ENCODE results near the gene ATP1A3. TPM values are rescaled to one million over a fixed set of nuclear protein-coding genes. Genes with fewer than 3 reads are reported as not detected.

ATP1A3 gene
- total RNA-seq, 1 experiment from 2014 or later = 4.0 TPM

DNA sequence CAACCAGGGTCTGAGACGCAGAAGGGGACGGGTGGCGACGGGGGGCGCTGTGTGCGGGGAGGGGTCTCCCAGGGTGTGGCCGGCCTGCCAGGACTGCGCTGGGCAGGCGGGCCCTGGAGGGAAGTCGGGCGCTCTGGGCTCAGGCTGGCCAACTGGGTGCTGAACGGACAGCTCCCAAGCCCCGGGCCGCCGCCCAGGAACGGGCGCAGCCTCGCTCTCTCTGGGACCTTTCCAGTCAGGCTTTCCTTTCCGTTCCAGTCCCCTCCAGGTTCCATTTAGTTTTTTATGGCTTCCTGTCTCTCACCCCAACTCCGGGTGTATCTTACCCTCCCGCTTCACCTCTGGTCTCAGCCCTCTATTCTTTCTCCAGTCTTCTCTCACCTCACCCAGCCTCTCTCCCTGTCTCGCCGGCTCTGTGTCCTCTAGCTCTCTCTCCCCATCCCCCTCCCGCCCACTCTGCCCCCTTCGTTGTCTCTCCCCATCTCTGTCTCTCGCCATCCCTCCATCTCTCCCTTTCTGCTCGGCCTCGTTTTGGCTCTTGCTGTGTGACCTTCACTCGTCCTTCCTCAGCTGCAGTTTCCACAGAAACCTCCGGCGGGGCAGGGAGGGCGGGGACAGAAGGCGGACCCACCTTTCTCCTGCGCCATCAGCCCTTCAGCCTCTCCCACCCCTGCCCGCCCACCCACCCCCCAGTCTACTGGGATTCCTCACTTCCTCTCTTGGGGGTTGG lies 3.3 kb upstream of the ATP1A3 start:
- no TSS peak for BruUV-seq (replicated peaks)
- no peaks in the 10 kb centered on the region for H3K9me2 ChIP-seq (replicated peaks; ENCODE audit: low read length)
- TF ChIP-seq, protein P1, sequence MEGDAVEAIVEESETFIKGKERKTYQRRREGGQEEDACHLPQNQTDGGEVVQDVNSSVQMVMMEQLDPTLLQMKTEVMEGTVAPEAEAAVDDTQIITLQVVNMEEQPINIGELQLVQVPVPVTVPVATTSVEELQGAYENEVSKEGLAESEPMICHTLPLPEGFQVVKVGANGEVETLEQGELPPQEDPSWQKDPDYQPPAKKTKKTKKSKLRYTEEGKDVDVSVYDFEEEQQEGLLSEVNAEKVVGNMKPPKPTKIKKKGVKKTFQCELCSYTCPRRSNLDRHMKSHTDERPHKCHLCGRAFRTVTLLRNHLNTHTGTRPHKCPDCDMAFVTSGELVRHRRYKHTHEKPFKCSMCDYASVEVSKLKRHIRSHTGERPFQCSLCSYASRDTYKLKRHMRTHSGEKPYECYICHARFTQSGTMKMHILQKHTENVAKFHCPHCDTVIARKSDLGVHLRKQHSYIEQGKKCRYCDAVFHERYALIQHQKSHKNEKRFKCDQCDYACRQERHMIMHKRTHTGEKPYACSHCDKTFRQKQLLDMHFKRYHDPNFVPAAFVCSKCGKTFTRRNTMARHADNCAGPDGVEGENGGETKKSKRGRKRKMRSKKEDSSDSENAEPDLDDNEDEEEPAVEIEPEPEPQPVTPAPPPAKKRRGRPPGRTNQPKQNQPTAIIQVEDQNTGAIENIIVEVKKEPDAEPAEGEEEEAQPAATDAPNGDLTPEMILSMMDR (conservative IDR thresholded peaks at IDR 0.05; ENCODE audit: low read depth, low read length) = no peak
- TF ChIP-seq EZH2phosphoT487 (IDR thresholded peaks at IDR 0.05; ENCODE audit: borderline replicate concordance, low read length) (no peak), EZH2 (IDR thresholded peaks at IDR 0.05; ENCODE audit: low read length, unreplicated experiment) (no peak)
- no peak overlapping the region for H2AFZ ChIP-seq (ENCODE audit: low read length)
- no peak overlapping the region for H3K27ac ChIP-seq (ENCODE audit: low read length)
- no peaks in the 10 kb centered on the region for H3K9me3 ChIP-seq (ENCODE audit: low read length)
- intact Hi-C loops (cut with micrococcal nuclease) = loop anchor here (2.0 kb wide), 1 partner anchor 36 kb away; no protein-coding TSS in a partner anchor
- ChIA-PET POLR2A (ENCODE audit: unreplicated experiment) (no interaction called here), CTCF (interaction anchor here (0.6 kb wide), 1 partner anchor 38 kb away, joined by 8 read pairs; no protein-coding TSS in a partner anchor)
- peak; percentile 42 for DNase-seq
- H3K36me3 ChIP-seq (ENCODE audit: low read depth, low read length) = no peaks in the 10 kb centered on the region
- peaks cover 35% of the 10 kb centered on the region for H3K27me3 ChIP-seq (ENCODE audit: low read length)
- H3K4me2 ChIP-seq (ENCODE audit: low read length) = no peak overlapping the region
- peak; percentile 65; the same call in 1 of the 2 replicates for ATAC-seq
- H3K9ac ChIP-seq (ENCODE audit: low read length) = no peak overlapping the region
- no peaks in the 10 kb centered on the region for H3K79me2 ChIP-seq (ENCODE audit: low read length)
- H3K4me3 ChIP-seq (ENCODE audit: low read length) = no peak overlapping the region
- no peaks in the 10 kb centered on the region for H3F3A ChIP-seq (ENCODE audit: low read length, unreplicated experiment)
- H4K20me1 ChIP-seq (ENCODE audit: low read length) = no peaks in the 10 kb centered on the region
- H3K4me1 ChIP-seq (ENCODE audit: insufficient read depth, low read length) = no peaks in the 10 kb centered on the region

DNA sequence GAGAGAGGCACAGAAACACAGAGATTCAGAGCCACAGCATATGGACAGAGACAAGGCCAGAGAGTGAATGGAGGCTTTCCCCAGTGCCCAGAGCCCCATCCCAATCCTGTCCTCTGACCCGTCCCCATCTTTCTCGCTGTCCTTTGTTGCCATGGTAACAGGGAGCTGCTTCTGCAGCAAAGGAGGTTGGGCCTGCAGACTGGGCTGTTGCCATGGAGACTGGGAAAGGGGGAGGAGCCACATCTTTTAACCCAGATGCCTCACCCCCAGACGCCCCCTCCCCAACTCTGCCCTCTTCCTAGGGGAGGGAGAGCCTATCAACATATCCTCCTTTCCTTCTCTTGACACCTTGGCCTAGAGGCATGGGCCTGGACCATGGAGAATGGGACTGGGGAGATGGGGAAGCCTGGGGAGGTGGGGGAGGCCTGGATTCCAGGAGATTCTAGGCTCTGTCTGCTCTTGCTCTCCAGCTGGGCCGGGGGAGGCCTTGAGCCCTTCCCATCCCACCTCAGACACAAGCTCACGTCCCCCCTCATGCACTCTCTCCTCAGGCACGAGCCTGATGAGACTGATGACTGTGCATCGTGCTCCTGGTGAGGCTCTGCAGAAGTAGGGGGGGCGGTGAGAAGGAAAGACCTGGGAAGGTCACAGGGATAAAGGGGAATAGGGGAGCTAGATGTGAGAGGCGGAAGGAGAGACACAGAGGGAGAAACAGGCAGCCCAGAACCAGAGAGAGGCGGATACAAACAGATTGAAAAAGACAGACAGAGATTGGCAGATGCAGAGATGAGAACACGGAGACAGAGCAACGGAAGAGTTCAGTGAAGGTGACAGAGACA lies 2.1 kb upstream of the ATP1A3 start:
- Histone ChIP-seq H3K4me3 (ENCODE audit: low read length) (no peak overlapping the region), H3K27ac (ENCODE audit: low read length) (no peak overlapping the region), H3F3A (ENCODE audit: low read length, unreplicated experiment) (no peaks in the 10 kb centered on the region), H2AFZ (ENCODE audit: low read length) (no peak overlapping the region), H4K20me1 (ENCODE audit: low read length) (no peaks in the 10 kb centered on the region), H3K9ac (ENCODE audit: low read length) (no peak overlapping the region), H3K4me1 (ENCODE audit: insufficient read depth, low read length) (no peaks in the 10 kb centered on the region), H3K9me2 (replicated peaks; ENCODE audit: low read length) (no peaks in the 10 kb centered on the region), H3K36me3 (ENCODE audit: low read depth, low read length) (no peaks in the 10 kb centered on the region), H3K79me2 (ENCODE audit: low read length) (no peaks in the 10 kb centered on the region), H3K4me2 (ENCODE audit: low read length) (no peak overlapping the region), H3K27me3 (ENCODE audit: low read length) (peaks cover 25% of the 10 kb centered on the region), H3K9me3 (ENCODE audit: low read length) (no peaks in the 10 kb centered on the region)
- no peak for ATAC-seq
- CTCF ChIA-PET = no interaction called here
- TF ChIP-seq EZH2phosphoT487 (IDR thresholded peaks at IDR 0.05; ENCODE audit: borderline replicate concordance, low read length) (no peak), EZH2 (IDR thresholded peaks at IDR 0.05; ENCODE audit: low read length, unreplicated experiment) (no peak)
- TF ChIP-seq, protein P1 (conservative IDR thresholded peaks at IDR 0.05; ENCODE audit: low read depth, low read length) = no peak
- POLR2A ChIA-PET (ENCODE audit: unreplicated experiment) = no interaction called here
- no peak for DNase-seq
- intact Hi-C loops (cut with micrococcal nuclease) = loop anchor here (2.0 kb wide), 1 partner anchor 37 kb away; no protein-coding TSS in a partner anchor
- no TSS peak for BruUV-seq (replicated peaks)

All from PC-3 (cell line).